GM23248 (cell line): Measurements from ENCODE around the gene CCDC134. TPM values are rescaled to one million over a fixed set of nuclear protein-coding genes. Genes with fewer than 3 reads are reported as not detected.
A peak's percentile ranks its signal among the peaks of the same experiment; 100 is the strongest.

Experiments
- DNase-seq: peaks from one replicate; pipeline ENCODE4 v3.0.0-alpha.2; 2015
- H2AFZ ChIP-seq: fragments of 200-600 bp; sonication (generic); 2 replicates; pipeline ENCODE4 v1.6.1; 2016; ENCODE audit warnings: antibody characterized with exemption
- H3F3A ChIP-seq: fragments of 200-600 bp; sonication (generic); 2 replicates; pipeline ENCODE4 v1.6.1; 2016; ENCODE audit warnings: mild to moderate bottlenecking, antibody characterized with exemption, mixed run types; ENCODE audit not compliant: insufficient read depth
- H3K27ac ChIP-seq: fragments of 200-600 bp; sonication (generic); 2 replicates; pipeline ENCODE4 v1.5.1; 2016; ENCODE audit warnings: mild to moderate bottlenecking
- H3K27me3 ChIP-seq: fragments of 200-600 bp; sonication (generic); replicated peaks from 2 replicates; pipeline ENCODE4 v1.6.1; 2016; ENCODE audit warnings: mild to moderate bottlenecking; ENCODE audit not compliant: insufficient read depth
- H3K36me3 ChIP-seq: fragments of 200-600 bp; sonication (generic); 2 replicates; pipeline ENCODE4 v1.6.1; 2016; ENCODE audit warnings: low read depth, mild to moderate bottlenecking
- H3K4me1 ChIP-seq: fragments of 200-600 bp; sonication (generic); 2 replicates; pipeline ENCODE4 v1.6.1; 2016; ENCODE audit warnings: mild to moderate bottlenecking; ENCODE audit not compliant: insufficient read depth
- H3K4me2 ChIP-seq: fragments of 200-600 bp; sonication (generic); one replicate; pipeline ENCODE4 v1.6.1; 2016; ENCODE audit warnings: mild to moderate bottlenecking; ENCODE audit not compliant: unreplicated experiment
- H3K4me3 ChIP-seq: fragments of 200-600 bp; sonication (generic); 2 replicates; pipeline ENCODE4 v1.5.1; 2016; ENCODE audit warnings: mild to moderate bottlenecking
- H3K79me2 ChIP-seq: fragments of 200-600 bp; sonication (generic); 2 replicates; pipeline ENCODE4 v1.6.1; 2016; ENCODE audit warnings: mild to moderate bottlenecking; ENCODE audit not compliant: insufficient read depth
- H3K9ac ChIP-seq: fragments of 200-600 bp; sonication (generic); 2 replicates; pipeline ENCODE4 v1.6.1; 2016; ENCODE audit warnings: mild to moderate bottlenecking
- H3K9me2 ChIP-seq: fragments of 200-600 bp; sonication (generic); 2 replicates; pipeline ENCODE4 v1.6.1; 2016; ENCODE audit warnings: mixed run types, mild to moderate bottlenecking, moderate library complexity; ENCODE audit not compliant: insufficient read depth
- H3K9me3 ChIP-seq: fragments of 200-600 bp; sonication (generic); one replicate; pipeline ENCODE4 v1.6.1; 2017; ENCODE audit warnings: low read depth
- H4K20me1 ChIP-seq: fragments of 200-600 bp; sonication (generic); 2 replicates; pipeline ENCODE4 v1.6.0; 2016; ENCODE audit not compliant: insufficient read depth
- EZH2 ChIP-seq: fragments of 200-600 bp; sonication (generic); IDR thresholded peaks from 2 replicates; pipeline ENCODE4 v1.6.1; 2018; ENCODE audit warnings: antibody characterized with exemption, mild to moderate bottlenecking; ENCODE audit not compliant: insufficient read depth, poor library complexity, severe bottlenecking
- EZH2phosphoT487 ChIP-seq: fragments of 200-600 bp; sonication (generic); IDR thresholded peaks from 2 replicates; pipeline ENCODE4 v1.6.1; 2018; ENCODE audit warnings: antibody characterized with exemption, moderate library complexity, mild to moderate bottlenecking, low read depth; ENCODE audit not compliant: insufficient read depth
- WGBS, 2 experiments: methylation state at CpG; one replicate each; pipeline ENCODE4 v1.1.6; 2015 to 2017; ENCODE audit warnings: low lambda C conversion rate in 2 of 2, low coverage in 1 of 2; ENCODE audit errors: missing lambda C conversion rate in 2 of 2; 5-methylcytosine and 5-hydroxymethylcytosine counted together
- in situ Hi-C: fragments of 300-500 bp; cut with MboI; formaldehyde crosslinking; loops from 2 replicates; pipeline ENCODE4 v1.15.0; 2020
- polyA plus RNA-seq: library from polyadenylated mRNA; unstranded; fragments of >200 nt; fragmentation: Nextera tagmentation; extraction: Ambion mirVana; gene quantifications from 2 replicates; pipeline ENCODE4 v1.2.1, GENCODE V29; 2016
- total RNA-seq: library from RNA; depleted of rRNA; stranded (reverse); fragments of >200 nt; shearing (Covaris generic); gene quantifications from 2 replicates; pipeline ENCODE4 v1.2.3, GENCODE V29; 2014

The CCDC134 gene
- total and polyA plus RNA-seq, 2 experiments from 2014 or later = 3.9 to 4.4 TPM

DNA sequence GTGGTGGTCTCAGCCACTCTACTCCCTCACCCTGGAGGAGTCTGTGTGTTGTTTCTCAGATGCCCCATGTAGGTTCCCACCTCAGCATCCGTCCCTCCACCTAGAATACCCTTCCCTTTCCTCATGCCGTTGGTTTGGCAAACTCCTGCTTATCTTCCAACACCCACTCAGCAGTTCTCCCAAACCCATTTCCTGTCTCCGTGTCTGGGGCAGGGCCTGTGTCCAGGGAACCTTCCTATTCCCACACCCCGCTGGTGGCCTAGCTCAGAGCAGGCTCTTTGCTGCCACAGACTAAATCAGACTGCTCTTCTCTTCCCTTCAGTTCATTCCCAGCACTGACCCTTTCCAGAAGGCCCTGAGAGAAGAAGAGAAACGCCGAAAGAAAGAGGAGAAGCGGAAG is 24.9 kb downstream of the CCDC134 start:
- in situ Hi-C loops = no loop called here
- H3K9me2 ChIP-seq = no peaks in the 10 kb centered on the region
- H3K4me3 ChIP-seq = no peak overlapping the region
- peaks cover 9% of the 10 kb centered on the region for H3K4me1 ChIP-seq
- no peaks in the 10 kb centered on the region for H3F3A ChIP-seq
- peak overlapping the region; percentile 31; the same call in 1 of the 2 replicates for H3K9ac ChIP-seq
- H3K27me3 ChIP-seq = no peaks in the 10 kb centered on the region
- H3K36me3 ChIP-seq = no peaks in the 10 kb centered on the region
- H2AFZ ChIP-seq = peak overlapping the region; percentile 46
- H4K20me1 ChIP-seq = no peaks in the 10 kb centered on the region
- no peaks in the 10 kb centered on the region for H3K9me3 ChIP-seq
- H3K4me2 ChIP-seq = peak overlapping the region; percentile 13
- H3K27ac ChIP-seq = no peak overlapping the region
- TF ChIP-seq EZH2phosphoT487 = no peak
- no peak for TF ChIP-seq EZH2
- WGBS, 2 experiments = 64 to 65% methylated on average over 7 of the region's 7 CpGs
- H3K79me2 ChIP-seq = no peaks in the 10 kb centered on the region
- peak; percentile 45 for DNase-seq

DNA sequence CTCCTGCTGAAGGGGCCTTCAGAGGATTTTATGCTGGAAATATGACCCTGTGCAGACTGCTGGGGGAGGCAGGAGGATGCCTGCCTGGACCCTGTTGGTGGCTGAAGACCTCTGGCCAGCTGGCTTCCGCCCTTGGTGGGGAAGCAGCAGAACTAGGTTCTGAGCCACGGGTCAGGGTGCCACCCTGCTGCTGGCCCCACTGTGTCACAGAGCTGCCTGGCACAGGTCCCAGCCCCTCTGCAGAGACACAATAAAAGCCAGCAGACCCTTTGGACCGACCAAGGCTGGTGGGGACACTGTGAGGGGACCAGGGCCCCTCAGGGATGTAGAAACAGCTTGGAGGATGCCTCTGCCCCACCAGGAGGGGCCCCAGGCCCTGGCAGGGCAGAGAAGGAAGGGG is 25.5 kb downstream of the CCDC134 start:
- Histone ChIP-seq H3K79me2 (no peaks in the 10 kb centered on the region), H3K27me3 (no peaks in the 10 kb centered on the region), H3F3A (no peaks in the 10 kb centered on the region), H3K9me3 (no peaks in the 10 kb centered on the region), H2AFZ (no peak overlapping the region), H4K20me1 (no peaks in the 10 kb centered on the region), H3K9me2 (no peaks in the 10 kb centered on the region), H3K27ac (no peak overlapping the region), H3K36me3 (no peaks in the 10 kb centered on the region), H3K4me1 (peaks cover 9% of the 10 kb centered on the region), H3K4me2 (no peak overlapping the region), H3K9ac (0 out of 2 replicates have a peak overlapping the region, but pooled peaks have one; percentile 31), H3K4me3 (no peak overlapping the region)
- in situ Hi-C loops = no loop called here
- DNase-seq = no peak
- no peak for TF ChIP-seq EZH2phosphoT487
- TF ChIP-seq EZH2 = no peak
- 81 to 89% methylated on average over 3 of the region's 3 CpGs for WGBS, 2 experiments

- Histone ChIP-seq H3K27ac (no peak overlapping the region), H3K4me2 (no peak overlapping the region), H4K20me1 (no peaks in the 10 kb centered on the region), H3K4me3 (no peak overlapping the region), H3K9me3 (no peaks in the 10 kb centered on the region), H3K27me3 (no peaks in the 10 kb centered on the region), H3K36me3 (no peaks in the 10 kb centered on the region), H3K9me2 (no peaks in the 10 kb centered on the region), H2AFZ (no peak overlapping the region), H3F3A (peaks cover 2% of the 10 kb centered on the region), H3K79me2 (no peaks in the 10 kb centered on the region), H3K4me1 (peaks cover 9% of the 10 kb centered on the region), H3K9ac (no peak overlapping the region)
- in situ Hi-C loops = no loop called here
- TF ChIP-seq EZH2phosphoT487 (no peak), EZH2 (no peak)
- DNase-seq = no peak
- 80 to 82% methylated on average over 11 of the region's 11 CpGs for WGBS, 2 experiments
Observed at GRCh38 chr22:41826430-41827383, 26.2 kb downstream of the CCDC134 start.

DNA sequence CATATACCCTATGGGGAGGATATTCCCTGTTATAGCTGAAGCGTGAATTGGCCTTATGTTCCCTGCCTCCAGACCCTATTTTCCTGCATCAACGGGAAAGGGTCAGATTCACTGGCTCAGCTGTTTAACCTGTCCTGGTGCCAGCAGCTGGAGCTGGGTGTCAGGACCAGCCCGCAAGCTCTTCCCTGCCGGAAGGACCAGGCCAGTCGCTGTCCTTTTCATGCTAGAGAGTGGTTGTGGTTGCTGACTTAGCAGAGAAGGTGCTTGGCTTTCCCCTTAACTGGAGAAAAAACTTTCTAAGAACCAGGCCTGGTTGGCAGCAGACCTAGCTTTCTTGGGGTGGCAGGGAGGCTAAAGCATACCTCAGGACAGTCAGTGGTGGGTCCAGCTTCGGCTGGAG is 27.2 kb downstream of the CCDC134 start:
- no peak for TF ChIP-seq EZH2
- TF ChIP-seq EZH2phosphoT487 = no peak
- in situ Hi-C loops = no loop called here
- Histone ChIP-seq H3K4me2 (no peak overlapping the region), H3K9me2 (no peaks in the 10 kb centered on the region), H3K27me3 (no peaks in the 10 kb centered on the region), H3F3A (peaks cover 6% of the 10 kb centered on the region), H3K9ac (no peak overlapping the region), H3K79me2 (no peaks in the 10 kb centered on the region), H3K9me3 (no peaks in the 10 kb centered on the region), H2AFZ (no peak overlapping the region), H3K27ac (no peak overlapping the region), H4K20me1 (no peaks in the 10 kb centered on the region), H3K4me1 (peaks cover 9% of the 10 kb centered on the region), H3K36me3 (no peaks in the 10 kb centered on the region), H3K4me3 (no peak overlapping the region)
- 81 to 84% methylated on average over 6 of the region's 6 CpGs for WGBS, 2 experiments
- DNase-seq = no peak
